Cardiac muscle cell (in vitro differentiated cells and primary cell): ENCODE measurements around the gene PAPOLA. TPM values are rescaled to one million over a fixed set of nuclear protein-coding genes. Genes with fewer than 3 reads are reported as not detected.

ENCODE experiments used
- DNase-seq, 2 donors: peaks; one replicate each; pipeline versions ENCODE4 v3.0.0 to v3.0.0-alpha.2; 2010 to 2017; ENCODE audit warnings: low read depth in 1 of 2, low spot score in 1 of 2
- H3K27ac ChIP-seq: fragments of 200-600 bp; sonication (generic); 2 replicates; pipeline ENCODE4 v1.5.1; 2016
- H3K27me3 ChIP-seq: fragments of 200-600 bp; sonication (generic); 2 replicates; pipeline ENCODE4 v1.6.0; 2016; ENCODE audit warnings: control low read depth
- H3K36me3 ChIP-seq: fragments of 200-600 bp; sonication (generic); 2 replicates; pipeline ENCODE4 v1.5.1; 2016; ENCODE audit warnings: control low read depth
- H3K4me1 ChIP-seq: fragments of 200-600 bp; sonication (generic); 2 replicates; pipeline ENCODE4 v1.8.1; 2017; ENCODE audit warnings: low read depth, mild to moderate bottlenecking, mixed run types
- H3K4me3 ChIP-seq: fragments of 200-600 bp; sonication (generic); 2 replicates; pipeline ENCODE4 v1.5.1; 2016; ENCODE audit warnings: mild to moderate bottlenecking
- H3K9me3 ChIP-seq: fragments of 200-600 bp; sonication (generic); 2 replicates; pipeline ENCODE4 v1.5.1; 2017; ENCODE audit warnings: low read depth, mild to moderate bottlenecking, control low read depth
- CTCF ChIP-seq: IDR thresholded peaks from 2 replicates; pipeline ENCODE4 v1.5.1; 2012; ENCODE audit warnings: low read depth, mild to moderate bottlenecking, low read length
- polyA plus RNA-seq: library from polyadenylated mRNA; unstranded; fragments of >200 nt; fragmentation: Nextera tagmentation; extraction: Ambion mirVana; gene quantifications from 2 replicates; pipeline ENCODE4 v1.2.1, GENCODE V29; 2016
- total RNA-seq: library from RNA; depleted of rRNA; stranded (reverse); fragments of >200 nt; gene quantifications from 2 replicates; pipeline ENCODE4 v1.2.3, GENCODE V29; 2016

The PAPOLA gene
- total and polyA plus RNA-seq, 2 experiments from 2014 or later: 54.9 to 97.7 TPM

GRCh38 chr14:96538097-96538989 lies 36.2 kb downstream of the PAPOLA start:
- DNase-seq: no peak
- Histone ChIP-seq H3K27ac (no peak overlapping the region), H3K36me3 (peaks cover 25% of the 10 kb centered on the region), H3K4me3 (no peak overlapping the region), H3K27me3 (no peaks in the 10 kb centered on the region), H3K9me3 (no peaks in the 10 kb centered on the region), H3K4me1 (no peaks in the 10 kb centered on the region)
- TF ChIP-seq CTCF: no peak

GRCh38 chr14:96538990-96539317 lies 36.8 kb downstream of the PAPOLA start:
- no peak for TF ChIP-seq CTCF
- no peaks in the 10 kb centered on the region for H3K27me3 ChIP-seq
- H3K9me3 ChIP-seq: no peaks in the 10 kb centered on the region
- no peaks in the 10 kb centered on the region for H3K4me1 ChIP-seq
- peaks cover 24% of the 10 kb centered on the region for H3K36me3 ChIP-seq
- no peak overlapping the region for H3K4me3 ChIP-seq
- no peak for DNase-seq
- no peak overlapping the region for H3K27ac ChIP-seq

GRCh38 chr14:96554315-96554910 lies 52.2 kb downstream of the PAPOLA start:
- DNase-seq: no peak
- H3K27ac ChIP-seq: peak overlapping the region; percentile 25
- no peaks in the 10 kb centered on the region for H3K27me3 ChIP-seq
- TF ChIP-seq CTCF: no peak
- no peak overlapping the region for H3K4me3 ChIP-seq
- H3K9me3 ChIP-seq: no peaks in the 10 kb centered on the region
- H3K36me3 ChIP-seq: peaks cover 64% of the 10 kb centered on the region
- no peaks in the 10 kb centered on the region for H3K4me1 ChIP-seq

GRCh38 chr14:96559571-96559970 lies 57.4 kb downstream of the PAPOLA start:
- Histone ChIP-seq H3K9me3 (no peaks in the 10 kb centered on the region), H3K4me3 (no peak overlapping the region), H3K4me1 (no peaks in the 10 kb centered on the region), H3K27ac (no peak overlapping the region), H3K36me3 (peaks cover 63% of the 10 kb centered on the region), H3K27me3 (no peaks in the 10 kb centered on the region)
- no peak for TF ChIP-seq CTCF
- DNase-seq: no peak

DNA sequence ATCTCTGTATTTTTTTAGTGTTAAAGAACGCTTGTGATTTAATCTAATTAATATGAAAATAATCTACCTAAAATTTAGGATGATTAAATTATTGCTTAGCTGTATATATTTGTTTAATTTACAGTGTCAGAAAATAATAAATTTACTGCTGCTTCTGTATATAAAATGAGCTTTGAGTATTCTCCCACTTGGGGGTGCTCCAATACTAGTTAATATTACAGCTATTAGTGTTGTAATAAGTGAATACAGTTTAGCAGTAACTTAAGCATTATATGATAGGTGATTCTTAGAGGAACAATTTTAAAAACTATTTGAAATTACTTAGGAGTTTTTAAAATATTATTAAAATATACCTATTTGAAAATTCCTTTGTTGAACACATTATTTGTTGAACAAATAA lies 62.2 kb downstream of the PAPOLA start:
- Histone ChIP-seq H3K27ac (no peak overlapping the region), H3K4me1 (no peaks in the 10 kb centered on the region), H3K4me3 (no peak overlapping the region), H3K36me3 (peaks cover 46% of the 10 kb centered on the region), H3K27me3 (no peaks in the 10 kb centered on the region), H3K9me3 (no peaks in the 10 kb centered on the region)
- DNase-seq: peak in 1 of 2 donors; percentile 21
- peak; percentile 16 for TF ChIP-seq CTCF
